Fibroblast of the aortic adventitia (primary cell): ENCODE results near the gene RALGAPB. TPM values are rescaled to one million over a fixed set of nuclear protein-coding genes. Genes with fewer than 3 reads are reported as not detected.
A peak's percentile ranks its signal among the peaks of the same experiment; 100 is the strongest.

ENCODE experiments used
- DNase-seq: peaks from one replicate; pipeline ENCODE4 v3.0.0-alpha.2; 2010; ENCODE audit warnings: low read depth
- H3K4me3 ChIP-seq: 2 replicates; pipeline ENCODE4 v1.5.1; 2011; ENCODE audit warnings: low read depth, mild to moderate bottlenecking, control low read depth, low read length, moderate library complexity
- CTCF ChIP-seq: IDR thresholded peaks from 2 replicates; pipeline ENCODE4 v1.5.1; 2011; ENCODE audit warnings: mild to moderate bottlenecking, low read length, control low read depth, inconsistent platforms; ENCODE audit not compliant: insufficient read depth
- total RNA-seq: library from RNA; depleted of rRNA; stranded (reverse); fragments of >200 nt; gene quantifications from 2 replicates; pipeline ENCODE4 v1.2.3, GENCODE V29; 2012; ENCODE audit warnings: low replicate concordance

RALGAPB gene
- total RNA-seq: 48.7 and 49.0 TPM in 2 replicates

- peak; percentile 53 for TF ChIP-seq CTCF
- peak within 1 kb of the TSS; percentile 97 for H3K4me3 ChIP-seq
- DNase-seq: peak; percentile 98
Observed at GRCh38 chr20:38472513-38473366, at the start of gene RALGAPB. Gene RALGAPB (plus strand): TSS chr20:38472843. CDS start chr20:38488433, 15,590 bp downstream.

- TF ChIP-seq CTCF: no peak
- H3K4me3 ChIP-seq: no peak overlapping the region
- DNase-seq: no peak
Observed at GRCh38 chr20:38423541-38423940, 49.1 kb upstream of the RALGAPB start.

GRCh38 chr20:38424401-38424800, 48.2 kb upstream of the RALGAPB start:
- DNase-seq: no peak
- no peak for TF ChIP-seq CTCF
- H3K4me3 ChIP-seq: no peak overlapping the region

- peak; percentile 87 for DNase-seq
- TF ChIP-seq CTCF: no peak
- H3K4me3 ChIP-seq: no peak overlapping the region
Observed at GRCh38 chr20:38426006-38426897, 46.4 kb upstream of the RALGAPB start.

GRCh38 chr20:38427655-38428023, 45.0 kb upstream of the RALGAPB start:
- no peak for DNase-seq
- TF ChIP-seq CTCF: no peak
- no peak overlapping the region for H3K4me3 ChIP-seq

- DNase-seq: no peak
- no peak for TF ChIP-seq CTCF
- no peak overlapping the region for H3K4me3 ChIP-seq
Observed at GRCh38 chr20:38428800-38429199, 43.8 kb upstream of the RALGAPB start.
